KMS-11 (cell line): Measurements from ENCODE around the gene SMARCB1.

Experiments used
- H2AFZ ChIP-seq: fragments of 200-600 bp; sonication (generic); 2 replicates; pipeline ENCODE4 v1.6.1; 2016; ENCODE audit warnings: antibody characterized with exemption, mixed run types, low read depth
- H3K27ac ChIP-seq: fragments of 200-600 bp; sonication (generic); 2 replicates; pipeline ENCODE4 v1.6.1; 2016; ENCODE audit warnings: mild to moderate bottlenecking, mixed run types
- H3K27me3 ChIP-seq: fragments of 200-600 bp; sonication (generic); 2 replicates; pipeline ENCODE4 v1.6.1; 2017; ENCODE audit warnings: mild to moderate bottlenecking, low read depth, mixed run types, moderate library complexity; ENCODE audit not compliant: insufficient read depth
- H3K36me3 ChIP-seq: fragments of 200-600 bp; sonication (generic); 2 replicates; pipeline ENCODE4 v1.6.1; 2017; ENCODE audit warnings: mild to moderate bottlenecking, mixed run types; ENCODE audit not compliant: insufficient read depth
- H3K4me1 ChIP-seq: fragments of 200-600 bp; sonication (generic); 2 replicates; pipeline ENCODE4 v1.6.1; 2016; ENCODE audit warnings: mild to moderate bottlenecking, low read depth, mixed run types; ENCODE audit not compliant: poor library complexity, severe bottlenecking
- H3K4me2 ChIP-seq: fragments of 200-600 bp; sonication (generic); 2 replicates; pipeline ENCODE4 v1.7.0; 2016; ENCODE audit warnings: mild to moderate bottlenecking, mixed run types
- H3K4me3 ChIP-seq: fragments of 200-600 bp; sonication (generic); IDR thresholded peaks from 2 replicates; pipeline ENCODE4 v1.6.1; 2017; ENCODE audit warnings: low read depth, low read length, mixed read lengths; ENCODE audit not compliant: insufficient read depth
- H3K79me2 ChIP-seq: fragments of 200-600 bp; sonication (generic); 2 replicates; pipeline ENCODE4 v1.6.1; 2016; ENCODE audit warnings: low read depth, mixed run types; ENCODE audit not compliant: insufficient read depth
- H3K9ac ChIP-seq: fragments of 200-600 bp; sonication (generic); 2 replicates; pipeline ENCODE4 v1.6.1; 2016; ENCODE audit warnings: mild to moderate bottlenecking, mixed run types
- H4K20me1 ChIP-seq: fragments of 200-600 bp; sonication (generic); 2 replicates; pipeline ENCODE4 v1.6.1; 2016; ENCODE audit warnings: mild to moderate bottlenecking, mixed run types; ENCODE audit not compliant: insufficient read depth
- TF ChIP-seq, protein P1 (sequence below): fragments of 200-600 bp; sonication (generic); conservative IDR thresholded peaks from 2 replicates; pipeline ENCODE4 v1.6.1; 2017; ENCODE audit warnings: low read depth, mild to moderate bottlenecking, antibody characterized with exemption, low read length, moderate library complexity, mixed read lengths

Gene SMARCB1

DNA sequence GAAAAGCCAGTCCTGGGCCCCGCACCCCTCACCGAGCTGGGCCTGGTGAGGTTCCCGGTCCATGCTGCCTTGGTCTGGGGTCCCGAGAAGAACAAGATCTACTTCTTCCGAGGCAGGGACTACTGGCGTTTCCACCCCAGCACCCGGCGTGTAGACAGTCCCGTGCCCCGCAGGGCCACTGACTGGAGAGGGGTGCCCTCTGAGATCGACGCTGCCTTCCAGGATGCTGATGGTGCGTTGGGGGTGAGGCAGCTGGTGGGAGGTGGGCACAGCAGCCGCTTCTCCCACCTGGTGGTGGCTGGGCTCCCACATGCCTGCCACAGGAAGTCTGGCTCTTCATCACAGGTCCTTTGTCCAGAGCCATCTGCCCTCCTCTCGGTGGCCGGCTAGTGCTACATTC lies 4.5 kb upstream of the SMARCB1 start:
- H2AFZ ChIP-seq, result no peak overlapping the region
- TF ChIP-seq, protein P1, sequence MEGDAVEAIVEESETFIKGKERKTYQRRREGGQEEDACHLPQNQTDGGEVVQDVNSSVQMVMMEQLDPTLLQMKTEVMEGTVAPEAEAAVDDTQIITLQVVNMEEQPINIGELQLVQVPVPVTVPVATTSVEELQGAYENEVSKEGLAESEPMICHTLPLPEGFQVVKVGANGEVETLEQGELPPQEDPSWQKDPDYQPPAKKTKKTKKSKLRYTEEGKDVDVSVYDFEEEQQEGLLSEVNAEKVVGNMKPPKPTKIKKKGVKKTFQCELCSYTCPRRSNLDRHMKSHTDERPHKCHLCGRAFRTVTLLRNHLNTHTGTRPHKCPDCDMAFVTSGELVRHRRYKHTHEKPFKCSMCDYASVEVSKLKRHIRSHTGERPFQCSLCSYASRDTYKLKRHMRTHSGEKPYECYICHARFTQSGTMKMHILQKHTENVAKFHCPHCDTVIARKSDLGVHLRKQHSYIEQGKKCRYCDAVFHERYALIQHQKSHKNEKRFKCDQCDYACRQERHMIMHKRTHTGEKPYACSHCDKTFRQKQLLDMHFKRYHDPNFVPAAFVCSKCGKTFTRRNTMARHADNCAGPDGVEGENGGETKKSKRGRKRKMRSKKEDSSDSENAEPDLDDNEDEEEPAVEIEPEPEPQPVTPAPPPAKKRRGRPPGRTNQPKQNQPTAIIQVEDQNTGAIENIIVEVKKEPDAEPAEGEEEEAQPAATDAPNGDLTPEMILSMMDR, result no peak
- H3K4me2 ChIP-seq, result no peak overlapping the region

DNA sequence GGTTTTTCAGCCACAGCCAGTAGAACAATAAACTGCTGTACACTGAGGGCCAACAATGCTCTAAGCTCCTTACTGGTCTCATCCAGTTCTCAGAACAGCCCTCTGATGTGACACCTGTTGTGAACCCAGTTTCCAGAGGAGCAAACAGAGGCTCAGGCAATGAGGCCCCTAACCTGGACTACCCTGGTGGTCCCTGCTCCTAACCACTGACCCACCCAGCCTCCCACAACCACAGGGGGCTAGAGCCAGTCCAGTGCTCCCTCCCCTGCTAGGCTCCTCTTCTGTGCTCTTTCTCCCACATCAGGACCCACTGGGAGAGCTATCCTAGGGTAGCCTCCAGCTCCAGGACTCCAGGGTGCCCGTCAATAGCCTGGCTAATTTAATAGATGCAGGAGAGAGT lies 4.1 kb upstream of the SMARCB1 start:
- TF ChIP-seq, protein P1, result no peak

More for the DNA sequence above, 4.5 kb upstream of the SMARCB1 start:
- Histone ChIP-seq H3K4me3 (no peak overlapping the region), H3K27me3 (no peaks in the 10 kb centered on the region), H3K9ac (no peak overlapping the region), H3K36me3 (no peaks in the 10 kb centered on the region), H3K27ac (no peak overlapping the region), H3K79me2 (peaks cover under 1% of the 10 kb centered on the region; the same call in 1 of the 2 replicates), H4K20me1 (no peaks in the 10 kb centered on the region), H3K4me1 (peaks cover 22% of the 10 kb centered on the region)

DNA sequence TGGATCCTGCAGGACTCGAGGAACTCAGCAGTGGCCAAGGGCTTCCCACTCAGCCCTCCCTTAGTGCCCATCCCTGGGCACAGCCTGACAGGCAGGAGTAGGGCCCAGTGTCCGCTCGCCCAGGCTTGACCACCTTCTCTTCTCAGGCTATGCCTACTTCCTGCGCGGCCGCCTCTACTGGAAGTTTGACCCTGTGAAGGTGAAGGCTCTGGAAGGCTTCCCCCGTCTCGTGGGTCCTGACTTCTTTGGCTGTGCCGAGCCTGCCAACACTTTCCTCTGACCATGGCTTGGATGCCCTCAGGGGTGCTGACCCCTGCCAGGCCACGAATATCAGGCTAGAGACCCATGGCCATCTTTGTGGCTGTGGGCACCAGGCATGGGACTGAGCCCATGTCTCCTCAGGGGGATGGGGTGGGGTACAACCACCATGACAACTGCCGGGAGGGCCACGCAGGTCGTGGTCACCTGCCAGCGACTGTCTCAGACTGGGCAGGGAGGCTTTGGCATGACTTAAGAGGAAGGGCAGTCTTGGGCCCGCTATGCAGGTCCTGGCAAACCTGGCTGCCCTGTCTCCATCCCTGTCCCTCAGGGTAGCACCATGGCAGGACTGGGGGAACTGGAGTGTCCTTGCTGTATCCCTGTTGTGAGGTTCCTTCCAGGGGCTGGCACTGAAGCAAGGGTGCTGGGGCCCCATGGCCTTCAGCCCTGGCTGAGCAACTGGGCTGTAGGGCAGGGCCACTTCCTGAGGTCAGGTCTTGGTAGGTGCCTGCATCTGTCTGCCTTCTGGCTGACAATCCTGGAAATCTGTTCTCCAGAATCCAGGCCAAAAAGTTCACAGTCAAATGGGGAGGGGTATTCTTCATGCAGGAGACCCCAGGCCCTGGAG lies 3.3 kb upstream of the SMARCB1 start:
- peaks cover 13% of the 10 kb centered on the region for H3K79me2 ChIP-seq
- TF ChIP-seq, protein P1, result no peak
- no peak overlapping the region for H3K4me2 ChIP-seq
- no peak overlapping the region for H2AFZ ChIP-seq
- H3K4me1 ChIP-seq, result peaks cover 31% of the 10 kb centered on the region
- H3K4me3 ChIP-seq, result no peak overlapping the region
- no peak overlapping the region for H3K27ac ChIP-seq
- H3K9ac ChIP-seq, result no peak overlapping the region
- H4K20me1 ChIP-seq, result peaks cover 8% of the 10 kb centered on the region; the same call in 1 of the 2 replicates
- no peaks in the 10 kb centered on the region for H3K27me3 ChIP-seq
- no peaks in the 10 kb centered on the region for H3K36me3 ChIP-seq

More for the DNA sequence above, 4.1 kb upstream of the SMARCB1 start:
- Histone ChIP-seq H3K9ac (no peak overlapping the region), H3K27ac (no peak overlapping the region), H3K4me2 (no peak overlapping the region), H3K27me3 (no peaks in the 10 kb centered on the region), H4K20me1 (no peaks in the 10 kb centered on the region), H2AFZ (no peak overlapping the region), H3K79me2 (peaks cover 5% of the 10 kb centered on the region), H3K4me3 (no peak overlapping the region), H3K4me1 (peaks cover 23% of the 10 kb centered on the region), H3K36me3 (no peaks in the 10 kb centered on the region)

DNA sequence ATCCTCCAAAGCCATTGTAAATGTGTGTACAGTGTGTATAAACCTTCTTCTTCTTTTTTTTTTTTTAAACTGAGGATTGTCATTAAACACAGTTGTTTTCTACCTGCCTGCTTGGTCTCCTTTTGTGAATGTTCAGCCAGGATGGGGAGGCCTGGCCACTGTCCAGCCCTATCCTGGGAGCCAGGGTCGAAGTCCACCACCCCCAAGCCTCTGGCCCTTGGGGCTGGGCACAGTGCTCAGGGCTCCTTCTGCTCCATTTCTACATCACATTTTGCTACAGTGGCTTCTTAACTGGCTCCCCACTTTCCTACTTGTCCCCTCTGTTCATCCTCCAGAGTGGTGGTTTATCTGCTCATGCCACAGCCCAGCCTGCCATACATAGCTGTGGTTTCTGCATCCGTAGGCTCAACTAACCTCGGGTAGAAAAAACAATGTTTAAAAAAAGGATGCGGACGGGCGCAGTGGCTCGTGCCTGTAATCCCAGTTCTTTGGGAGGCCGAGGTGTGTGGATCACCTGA lies 2.5 kb upstream of the SMARCB1 start:
- Histone ChIP-seq H3K4me1 (peaks cover 39% of the 10 kb centered on the region), H4K20me1 (peaks cover 13% of the 10 kb centered on the region), H3K27ac (no peak overlapping the region), H2AFZ (no peak overlapping the region), H3K4me2 (no peak overlapping the region), H3K4me3 (no peak overlapping the region), H3K79me2 (peaks cover 20% of the 10 kb centered on the region), H3K36me3 (no peaks in the 10 kb centered on the region), H3K27me3 (no peaks in the 10 kb centered on the region), H3K9ac (no peak overlapping the region)
- TF ChIP-seq, protein P1, result no peak
